Common myeloid progenitor, CD34-positive (primary cell): ENCODE data around the gene C10orf71.

Experiments used
- CTCF ChIA-PET: fragments of 350-600 bp; sonication (Branson Sonifier 250); formaldehyde crosslinking; loops from one replicate; lab custom pipeline; 2021; ENCODE audit warnings: antibody characterized with exemption; lab: Charles Lee
- POLR2A ChIA-PET: fragments of 350-600 bp; sonication (Branson Sonifier 250); formaldehyde crosslinking; loops from one replicate; lab custom pipeline; 2021; ENCODE audit warnings: antibody characterized with exemption; lab: Charles Lee
- DNase-seq, 3 donors: peaks; one replicate each; pipeline versions ENCODE4 v3.0.0 to v3.0.0-alpha.2; 2013
- H3K27ac ChIP-seq, 2 experiments: 1 replicate in 1 of 2; 2 replicates in 1 of 2; pipeline ENCODE4 v1.7.0; 2013; ENCODE audit warnings: inconsistent platforms in 2 of 2, low read length in 2 of 2, mild to moderate bottlenecking in 2 of 2, low read depth in 1 of 2, moderate library complexity in 1 of 2; ENCODE audit not compliant: severe bottlenecking in 2 of 2, insufficient read depth in 1 of 2, poor library complexity in 1 of 2
- H3K27me3 ChIP-seq, 5 experiments: replicated peaks in 2 of 5; 1 replicate in 3 of 5; 2 replicates in 2 of 5; pipeline versions ENCODE4 v1.6.1 to v1.7.0; 2013; ENCODE audit warnings: low read length in 4 of 5, mild to moderate bottlenecking in 2 of 5, moderate library complexity in 2 of 5, inconsistent platforms in 1 of 5; ENCODE audit not compliant: insufficient read depth in 5 of 5, control insufficient read depth in 4 of 5
- H3K36me3 ChIP-seq, 4 experiments: 1 replicate in 2 of 4; 2 replicates in 2 of 4; pipeline versions ENCODE4 v1.6.1 to v1.7.0; 2013; ENCODE audit warnings: low read length in 3 of 4, control low read depth in 1 of 4, mild to moderate bottlenecking in 1 of 4; ENCODE audit not compliant: control insufficient read depth in 4 of 4, insufficient read depth in 4 of 4
- H3K4me1 ChIP-seq, 4 experiments: 1 replicate in 3 of 4; 2 replicates in 1 of 4; pipeline versions ENCODE4 v1.6.1 to v1.7.1; 2013; ENCODE audit warnings: low read length in 3 of 4, mild to moderate bottlenecking in 3 of 4, control low read depth in 1 of 4, inconsistent platforms in 1 of 4, moderate library complexity in 1 of 4; ENCODE audit not compliant: control insufficient read depth in 4 of 4, insufficient read depth in 4 of 4; ENCODE audit errors: control extremely low read depth in 1 of 4
- H3K4me3 ChIP-seq, 7 experiments: 1 replicate in 4 of 7; 2 replicates in 3 of 7; pipeline versions ENCODE4 v1.5.1 to v1.7.0; 2013; ENCODE audit warnings: mild to moderate bottlenecking in 7 of 7, low read length in 6 of 7, moderate library complexity in 6 of 7, inconsistent platforms in 2 of 7, low read depth in 2 of 7, control low read depth in 1 of 7; ENCODE audit not compliant: insufficient read depth in 4 of 7, control insufficient read depth in 1 of 7; ENCODE audit errors: extremely low read depth in 1 of 7
- H3K9me3 ChIP-seq, 5 experiments: 1 replicate in 4 of 5; 2 replicates in 1 of 5; pipeline versions ENCODE4 v1.6.1 to v1.7.1; 2013; ENCODE audit warnings: low read length in 4 of 5, mild to moderate bottlenecking in 2 of 5, inconsistent platforms in 1 of 5, low read depth in 1 of 5, moderate library complexity in 1 of 5; ENCODE audit not compliant: control insufficient read depth in 4 of 5, insufficient read depth in 2 of 5; ENCODE audit errors: control extremely low read depth in 1 of 5
- WGBS: methylation state at CpG from one replicate; pipeline ENCODE4 v1.1.5; 2013; ENCODE audit not compliant: insufficient coverage; 5-methylcytosine and 5-hydroxymethylcytosine counted together

The C10orf71 gene

DNA sequence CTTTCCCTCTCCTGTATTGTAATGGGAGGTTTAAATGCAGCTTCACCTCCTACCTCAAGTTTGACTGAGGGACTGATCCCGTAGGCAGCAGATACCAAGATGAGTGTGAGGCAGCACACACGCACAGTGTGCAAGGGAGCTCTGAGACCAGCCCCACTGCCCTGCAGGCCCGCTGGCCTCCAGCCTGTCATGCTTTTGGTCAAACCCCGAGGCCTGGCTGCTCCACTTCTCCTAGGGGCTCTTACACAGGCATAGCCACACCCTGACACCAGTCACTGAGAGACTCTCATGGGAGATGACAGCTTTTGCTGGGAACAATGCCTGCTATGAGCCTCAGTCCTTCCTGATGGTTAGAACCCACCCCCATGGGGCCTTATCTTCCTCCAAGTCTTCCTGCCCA is 69.3 kb downstream of the C10orf71 start:
- Histone ChIP-seq H3K4me3 (no peak overlapping the region), H3K36me3 (no peaks in the 10 kb centered on the region), H3K4me1 (no peaks in the 10 kb centered on the region), H3K9me3 (no peaks in the 10 kb centered on the region), H3K27me3 (peaks cover 0 to 2% (median 0%) of the 10 kb centered on the region in 5 experiments), H3K27ac (no peak overlapping the region)
- CTCF ChIA-PET = interaction anchor here (1.4 kb wide), 1 partner anchor 15 kb away, joined by 4 read pairs; no protein-coding TSS in a partner anchor
- WGBS = 95% methylated on average over 4 of the region's 4 CpGs
- no peak for DNase-seq
- POLR2A ChIA-PET = no interaction called here

DNA sequence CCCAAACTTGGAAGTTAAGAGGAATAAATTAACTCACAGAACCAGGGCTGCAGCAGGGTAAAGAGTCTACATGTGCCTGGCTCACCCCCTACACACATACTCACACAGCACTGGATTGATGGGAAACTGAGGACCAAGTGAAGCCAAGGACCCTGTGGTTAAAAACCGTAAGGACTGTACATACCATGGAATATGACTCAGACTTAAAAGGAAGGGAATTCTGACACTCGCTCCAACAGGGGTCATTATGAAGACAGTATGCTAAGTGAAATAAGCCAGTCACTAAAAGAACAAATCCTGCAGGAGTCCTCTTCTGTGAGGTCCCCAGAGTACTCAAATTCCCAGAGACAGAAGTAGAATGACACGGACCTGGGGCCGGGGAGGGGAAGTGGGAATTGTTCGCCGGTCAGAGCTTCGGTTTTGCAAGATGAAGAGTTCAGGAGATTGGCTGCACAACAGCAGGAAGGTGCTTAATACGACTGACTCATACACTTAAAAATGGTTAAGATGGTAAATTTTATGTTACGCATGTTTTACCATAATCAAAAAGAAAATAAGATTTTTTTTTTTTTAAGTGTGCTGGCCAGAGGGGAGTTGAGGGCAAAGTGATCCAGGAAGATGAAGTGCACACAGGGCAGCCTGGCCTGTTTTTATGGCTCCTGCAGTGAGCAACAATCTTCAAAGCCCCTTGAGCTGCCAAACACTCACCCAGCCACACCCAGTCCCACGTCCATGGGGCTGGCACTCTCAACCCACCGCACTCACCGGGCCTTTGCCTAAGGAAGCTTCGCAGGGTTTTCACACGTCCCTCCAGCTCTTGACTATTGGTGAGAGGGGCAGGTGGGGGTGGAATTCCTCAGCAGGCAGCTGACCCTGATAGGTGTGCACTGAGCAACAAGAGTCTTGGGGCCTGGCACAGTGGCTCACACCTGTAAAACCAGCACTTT is 70.5 kb downstream of the C10orf71 start:
- 96% methylated on average over 9 of the region's 14 CpGs for WGBS
- CTCF ChIA-PET = interaction anchor here (1.1 to 1.4 kb wide), 2 partner anchors 10 to 13 kb away, joined by 3 to 4 read pairs; no protein-coding TSS in a partner anchor
- POLR2A ChIA-PET = no interaction called here
- Histone ChIP-seq H3K9me3 (no peaks in the 10 kb centered on the region), H3K27ac (no peak overlapping the region), H3K4me3 (no peak overlapping the region), H3K27me3 (peaks cover 0 to 2% (median 0%) of the 10 kb centered on the region in 5 experiments), H3K36me3 (no peaks in the 10 kb centered on the region), H3K4me1 (no peaks in the 10 kb centered on the region)
- no peak for DNase-seq

DNA sequence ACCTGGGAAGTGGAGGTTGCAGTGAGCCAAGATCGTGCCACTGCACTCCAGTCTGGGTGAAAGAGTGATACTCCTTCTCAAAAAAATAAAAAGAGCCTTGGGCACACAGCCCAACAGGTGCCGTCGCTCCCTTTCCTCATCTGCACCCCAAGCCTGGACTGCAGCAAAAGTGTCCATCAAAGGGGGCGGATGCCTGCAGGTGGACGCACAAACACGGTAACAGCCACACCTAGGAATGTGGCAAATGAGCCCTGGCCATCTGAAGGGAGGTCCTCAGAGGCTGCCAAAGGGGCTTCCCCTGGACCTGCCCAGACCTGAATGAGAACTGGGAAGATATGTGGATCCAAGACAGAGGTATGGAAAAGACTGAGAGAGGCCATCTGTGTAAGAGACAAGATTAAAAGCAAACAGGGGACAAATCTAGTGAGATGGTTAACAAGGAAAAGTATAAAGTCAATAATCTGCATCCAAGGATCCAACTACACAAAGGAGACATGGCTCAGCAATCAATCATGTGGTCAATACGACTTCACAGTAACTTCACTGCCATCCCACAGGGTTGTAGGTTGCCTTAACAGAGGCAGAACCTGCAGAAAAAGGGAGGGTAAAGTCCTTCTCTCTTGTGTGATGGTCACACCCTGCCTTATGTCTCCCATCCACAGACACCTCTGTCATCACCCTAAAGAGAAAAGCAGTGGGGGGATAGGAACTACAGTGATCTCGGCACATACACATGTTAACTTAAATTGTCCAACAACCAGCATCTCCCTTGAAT is 71.5 kb downstream of the C10orf71 start:
- CTCF ChIA-PET = no interaction called here

DNA sequence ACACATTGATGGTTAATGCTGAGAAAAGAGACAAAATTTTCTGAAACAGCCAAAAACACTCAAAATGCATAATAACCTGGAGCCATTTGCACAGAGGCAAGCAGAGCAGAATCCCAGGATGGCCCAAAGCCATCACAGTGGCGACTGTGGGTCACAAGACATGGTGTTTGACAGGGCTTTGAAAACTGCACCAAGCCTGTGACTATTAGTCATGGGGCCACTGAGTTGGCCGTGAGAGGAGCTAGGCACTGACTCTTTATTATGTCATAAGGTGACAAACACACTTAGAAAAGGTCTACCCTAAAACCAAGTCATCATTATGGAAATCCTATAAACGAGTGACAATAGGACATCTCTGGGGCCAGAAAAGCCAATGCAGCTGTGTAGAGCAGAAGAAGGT is 73.0 kb downstream of the C10orf71 start:
- POLR2A ChIA-PET = no interaction called here
- WGBS = 100% methylated on average over 1 of the region's 3 CpGs

More for the DNA sequence above, 71.5 kb downstream of the C10orf71 start:
- Histone ChIP-seq H3K27ac (no peak overlapping the region), H3K36me3 (no peaks in the 10 kb centered on the region), H3K27me3 (peaks cover 0 to 3% (median 0%) of the 10 kb centered on the region in 5 experiments), H3K9me3 (no peaks in the 10 kb centered on the region), H3K4me3 (no peak overlapping the region), H3K4me1 (no peaks in the 10 kb centered on the region)
- no peak for DNase-seq
- WGBS = 89% methylated on average over 5 of the region's 8 CpGs
- POLR2A ChIA-PET = no interaction called here

DNA sequence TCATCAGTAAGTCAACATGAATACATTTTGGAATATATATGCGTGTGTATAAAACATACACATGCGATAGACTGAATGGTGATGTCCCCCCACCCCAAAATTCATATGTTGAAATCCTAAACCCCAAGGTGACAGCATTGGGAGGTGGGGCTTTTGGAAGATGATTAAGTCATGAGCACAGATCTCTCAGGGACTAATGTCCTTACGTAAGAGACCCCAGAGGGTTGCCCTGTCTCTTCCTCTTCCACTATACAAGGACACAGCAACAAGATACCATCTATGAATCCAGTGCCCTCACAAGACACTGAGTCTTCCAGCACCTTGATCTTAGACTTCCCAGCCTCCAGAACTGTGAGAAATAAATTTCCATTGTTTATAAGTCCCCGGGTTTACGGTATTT is 74.4 kb downstream of the C10orf71 start:
- DNase-seq = no peak
- CTCF ChIA-PET = no interaction called here
- WGBS = 100% methylated on average over 1 of the region's 5 CpGs
- H3K27me3 ChIP-seq = peaks cover 0 to 4% (median 0%) of the 10 kb centered on the region in 5 experiments
- H3K4me3 ChIP-seq = no peak overlapping the region
- no peaks in the 10 kb centered on the region for H3K4me1 ChIP-seq
- no peak overlapping the region for H3K27ac ChIP-seq
- H3K9me3 ChIP-seq = no peaks in the 10 kb centered on the region
- POLR2A ChIA-PET = no interaction called here
- no peaks in the 10 kb centered on the region for H3K36me3 ChIP-seq

More for the DNA sequence above, 73.0 kb downstream of the C10orf71 start:
- Histone ChIP-seq H3K9me3 (no peaks in the 10 kb centered on the region), H3K36me3 (no peaks in the 10 kb centered on the region), H3K4me1 (no peaks in the 10 kb centered on the region), H3K27ac (no peak overlapping the region), H3K4me3 (no peak overlapping the region), H3K27me3 (peaks cover 0 to 4% (median 0%) of the 10 kb centered on the region in 5 experiments)
- CTCF ChIA-PET = interaction anchor here (1.1 to 1.2 kb wide), 2 partner anchors 17 to 39 kb away, joined by 3 to 5 read pairs; no protein-coding TSS in a partner anchor
- DNase-seq = no peak

DNA sequence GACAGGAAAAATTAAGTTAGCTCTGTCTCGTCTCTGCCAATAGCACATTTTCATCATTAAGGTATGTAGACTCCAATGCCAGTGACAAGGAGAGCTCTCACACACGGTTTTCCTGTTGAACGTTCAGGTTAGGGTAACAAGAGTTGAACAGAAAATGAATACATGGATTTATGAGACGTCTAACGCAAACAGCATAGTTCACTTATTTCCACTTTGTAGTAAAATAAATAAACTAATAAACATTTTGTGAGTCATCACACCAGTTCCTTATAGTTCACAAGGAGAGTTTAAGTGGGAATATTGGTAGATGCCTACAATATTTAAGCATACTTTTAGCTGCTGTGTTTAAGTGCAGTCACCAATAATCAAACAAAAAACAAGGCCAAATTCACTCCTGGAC is 75.8 kb downstream of the C10orf71 start:
- Histone ChIP-seq H3K4me3 (no peak overlapping the region), H3K36me3 (no peaks in the 10 kb centered on the region), H3K27me3 (peaks cover 0 to 4% (median 0%) of the 10 kb centered on the region in 5 experiments), H3K4me1 (no peaks in the 10 kb centered on the region), H3K27ac (no peak overlapping the region), H3K9me3 (no peaks in the 10 kb centered on the region)
- WGBS = 88% methylated on average over 1 of the region's 5 CpGs
- no peak for DNase-seq
- POLR2A ChIA-PET = no interaction called here
- CTCF ChIA-PET = interaction anchor here (1.3 to 1.4 kb wide), 2 partner anchors 18 to 33 kb away, joined by 3 read pairs; no protein-coding TSS in a partner anchor
